Upper lobe of left lung (tissue), 4 donors: ENCODE data around the gene USP50.

ENCODE experiments used
- POLR2A ChIP-seq, 4 donors: fragments of 450-650 bp; IDR thresholded peaks; one replicate each; pipeline ENCODE4 v1.5.1; 2016 to 2017; ENCODE audit warnings: antibody characterized with exemption in 4 of 4, mild to moderate bottlenecking in 2 of 4
- TF ChIP-seq, protein P1 (sequence below), 6 experiments: fragments of 450-650 bp in 4 of 6; fragments of 200-600 bp in 2 of 6; sonication (generic) in 2 of 6; IDR thresholded peaks; one replicate each; pipeline ENCODE4 v1.5.1; 2016 to 2019; ENCODE audit warnings: antibody characterized with exemption in 6 of 6

DNA sequence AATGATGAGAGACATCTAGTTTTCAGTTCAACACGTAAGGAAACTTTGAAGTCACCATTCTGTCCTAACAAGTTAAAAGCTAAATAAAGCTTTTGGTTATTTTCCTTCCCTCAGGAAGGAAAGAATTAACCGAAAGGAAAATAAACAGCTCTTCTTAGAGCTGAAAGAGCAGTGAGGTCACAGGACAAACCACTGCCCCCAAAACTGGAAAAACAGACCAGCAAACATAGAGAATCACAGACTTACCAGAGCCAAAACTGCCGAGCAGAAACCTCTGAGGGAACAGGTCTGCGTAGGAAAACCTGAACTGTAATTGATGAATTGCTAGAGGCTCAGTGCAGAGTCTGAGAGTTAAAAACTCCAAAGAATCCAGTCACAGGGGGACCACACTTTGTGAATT is 14.7 kb downstream of the USP50 start:
- TF ChIP-seq, protein P1, sequence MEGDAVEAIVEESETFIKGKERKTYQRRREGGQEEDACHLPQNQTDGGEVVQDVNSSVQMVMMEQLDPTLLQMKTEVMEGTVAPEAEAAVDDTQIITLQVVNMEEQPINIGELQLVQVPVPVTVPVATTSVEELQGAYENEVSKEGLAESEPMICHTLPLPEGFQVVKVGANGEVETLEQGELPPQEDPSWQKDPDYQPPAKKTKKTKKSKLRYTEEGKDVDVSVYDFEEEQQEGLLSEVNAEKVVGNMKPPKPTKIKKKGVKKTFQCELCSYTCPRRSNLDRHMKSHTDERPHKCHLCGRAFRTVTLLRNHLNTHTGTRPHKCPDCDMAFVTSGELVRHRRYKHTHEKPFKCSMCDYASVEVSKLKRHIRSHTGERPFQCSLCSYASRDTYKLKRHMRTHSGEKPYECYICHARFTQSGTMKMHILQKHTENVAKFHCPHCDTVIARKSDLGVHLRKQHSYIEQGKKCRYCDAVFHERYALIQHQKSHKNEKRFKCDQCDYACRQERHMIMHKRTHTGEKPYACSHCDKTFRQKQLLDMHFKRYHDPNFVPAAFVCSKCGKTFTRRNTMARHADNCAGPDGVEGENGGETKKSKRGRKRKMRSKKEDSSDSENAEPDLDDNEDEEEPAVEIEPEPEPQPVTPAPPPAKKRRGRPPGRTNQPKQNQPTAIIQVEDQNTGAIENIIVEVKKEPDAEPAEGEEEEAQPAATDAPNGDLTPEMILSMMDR (IDR thresholded peaks at IDR 0.05) = no peak
- no peak for TF ChIP-seq POLR2A (IDR thresholded peaks at IDR 0.05)
